IMR-90 (cell line): Measurements from ENCODE around the gene HS6ST3.

Source experiments
- SMC3 ChIP-seq: fragments of 150-350 bp; IDR thresholded peaks from 2 replicates; pipeline ENCODE4 v1.6.1; 2016; ENCODE audit warnings: low read depth, mild to moderate bottlenecking, antibody characterized with exemption, low read length, moderate library complexity
- TF ChIP-seq, protein P1 (sequence below): conservative IDR thresholded peaks from 2 replicates; pipeline ENCODE4 v1.5.1; 2012; ENCODE audit warnings: mild to moderate bottlenecking, low read depth, low read length, improper control_type of control experiment

GRCh38 chr13:96686286-96686685, 596.4 kb downstream of the HS6ST3 start:
- TF ChIP-seq, protein P1, sequence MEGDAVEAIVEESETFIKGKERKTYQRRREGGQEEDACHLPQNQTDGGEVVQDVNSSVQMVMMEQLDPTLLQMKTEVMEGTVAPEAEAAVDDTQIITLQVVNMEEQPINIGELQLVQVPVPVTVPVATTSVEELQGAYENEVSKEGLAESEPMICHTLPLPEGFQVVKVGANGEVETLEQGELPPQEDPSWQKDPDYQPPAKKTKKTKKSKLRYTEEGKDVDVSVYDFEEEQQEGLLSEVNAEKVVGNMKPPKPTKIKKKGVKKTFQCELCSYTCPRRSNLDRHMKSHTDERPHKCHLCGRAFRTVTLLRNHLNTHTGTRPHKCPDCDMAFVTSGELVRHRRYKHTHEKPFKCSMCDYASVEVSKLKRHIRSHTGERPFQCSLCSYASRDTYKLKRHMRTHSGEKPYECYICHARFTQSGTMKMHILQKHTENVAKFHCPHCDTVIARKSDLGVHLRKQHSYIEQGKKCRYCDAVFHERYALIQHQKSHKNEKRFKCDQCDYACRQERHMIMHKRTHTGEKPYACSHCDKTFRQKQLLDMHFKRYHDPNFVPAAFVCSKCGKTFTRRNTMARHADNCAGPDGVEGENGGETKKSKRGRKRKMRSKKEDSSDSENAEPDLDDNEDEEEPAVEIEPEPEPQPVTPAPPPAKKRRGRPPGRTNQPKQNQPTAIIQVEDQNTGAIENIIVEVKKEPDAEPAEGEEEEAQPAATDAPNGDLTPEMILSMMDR, result no peak
- TF ChIP-seq SMC3, result no peak
